HCT116 (cell line): ENCODE data around the gene IPO11. TPM values are rescaled to one million over a fixed set of nuclear protein-coding genes. Genes with fewer than 3 reads are reported as not detected.

Experiments used
- ATAC-seq: fragments of 200-7000 bp; cut with Tn5 transposase; 2 replicates; pipeline ENCODE4 v1.9.1; 2020; ENCODE audit warnings: mild to moderate bottlenecking, moderate library complexity
- BruUV-seq: library from RNA; stranded (reverse); fragments of 400-500 nt; replicated peaks from 2 replicates; lab custom pipeline; 2021; lab: Mats Ljungman, UMichigan
- CTCF ChIA-PET: fragments of 300-600 bp; sonication (Branson Sonifier 250); formaldehyde crosslinking; loops from one replicate; lab custom pipeline; 2021; ENCODE audit warnings: antibody characterized with exemption; lab: Charles Lee
- POLR2A ChIA-PET: fragments of 300-600, 350-600 bp; sonication (Branson Sonifier 250); formaldehyde crosslinking; loops from one replicate; lab custom pipeline; 2021; ENCODE audit warnings: antibody characterized with exemption; lab: Charles Lee
- RAD21 ChIA-PET, 2 experiments: fragments of 300-600 bp; sonication (Branson Sonifier 250); formaldehyde crosslinking; loops; one replicate each; lab custom pipeline; 2023; ENCODE audit warnings: low total read pairs in 2 of 2; ENCODE audit not compliant: uncharacterized antibody in 2 of 2, unreplicated experiment in 2 of 2, low non-redundant PET in 1 of 2; lab: Charles Lee
- DNase-seq: peaks from one replicate; pipeline ENCODE4 v3.0.0-alpha.2; 2010; ENCODE audit warnings: low read depth, low spot score
- H2AFZ ChIP-seq: fragments of 200-600 bp; shearing (Covaris generic), sonication (generic); 2 replicates; pipeline ENCODE4 v1.6.1; 2017; ENCODE audit warnings: low read depth, mixed run types, mixed read lengths, antibody characterized with exemption, low read length; ENCODE audit not compliant: poor library complexity, severe bottlenecking
- H3K27ac ChIP-seq: 2 replicates; pipeline ENCODE4 v1.5.1; 2012; ENCODE audit warnings: low read depth, low read length
- H3K27me3 ChIP-seq: fragments of 200-600 bp; sonication (generic); 2 replicates; pipeline ENCODE4 v1.6.1; 2016; ENCODE audit warnings: mixed run types, low read length, mixed read lengths; ENCODE audit not compliant: insufficient read depth
- H3K36me3 ChIP-seq, 2 experiments: fragments of 200-500 bp in 1 of 2; fragments of 200-600 bp in 1 of 2; sonication (Bioruptor generic) in 1 of 2; sonication (generic) in 1 of 2; 2 replicates each; pipeline versions ENCODE4 v1.5.1 to v1.6.1; 2014 to 2016; ENCODE audit warnings: low read length in 2 of 2, inconsistent platforms in 1 of 2, mixed read lengths in 1 of 2, mixed run types in 1 of 2; ENCODE audit not compliant: insufficient read depth in 2 of 2, control insufficient read depth in 1 of 2
- H3K4me1 ChIP-seq, 2 experiments: fragments of 200-600 bp in 1 of 2; sonication (generic) in 1 of 2; 2 replicates each; pipeline versions ENCODE4 v1.5.1 to v1.6.1; 2012 to 2017; ENCODE audit warnings: low read length in 2 of 2, inconsistent platforms in 1 of 2, mild to moderate bottlenecking in 1 of 2, mixed read lengths in 1 of 2, mixed run types in 1 of 2, moderate library complexity in 1 of 2; ENCODE audit not compliant: insufficient read depth in 2 of 2, control insufficient read depth in 1 of 2
- H3K4me2 ChIP-seq: fragments of 200-600 bp; sonication (generic); 2 replicates; pipeline ENCODE4 v1.6.1; 2017; ENCODE audit warnings: mixed run types, low read length, mixed read lengths
- H3K4me3 ChIP-seq, 2 experiments: fragments of 200-600 bp in 1 of 2; sonication (generic) in 1 of 2; replicated peaks in 1 of 2; 2 replicates each; pipeline ENCODE4 v1.5.1; 2011 to 2016; ENCODE audit warnings: low read length in 2 of 2, control low read depth in 1 of 2, low read depth in 1 of 2, mild to moderate bottlenecking in 1 of 2, mixed read lengths in 1 of 2, mixed run types in 1 of 2
- H3K79me2 ChIP-seq: fragments of 200-600 bp; sonication (generic); 2 replicates; pipeline ENCODE4 v1.6.1; 2017; ENCODE audit warnings: mild to moderate bottlenecking, mixed run types, low read length, moderate library complexity, mixed read lengths; ENCODE audit not compliant: insufficient read depth
- H3K9ac ChIP-seq: fragments of 200-600 bp; sonication (generic); 2 replicates; pipeline ENCODE4 v1.6.1; 2016; ENCODE audit warnings: low read length, mixed read lengths
- H3K9me2 ChIP-seq: fragments of 200-600 bp; sonication (generic), shearing (Covaris generic); 2 replicates; pipeline ENCODE4 v1.6.1; 2017; ENCODE audit warnings: mixed run types, mild to moderate bottlenecking, moderate library complexity; ENCODE audit not compliant: insufficient read depth
- H3K9me3 ChIP-seq, 2 experiments: fragments of 200-500 bp in 1 of 2; fragments of 200-600 bp in 1 of 2; sonication (Bioruptor generic) in 1 of 2; sonication (generic) in 1 of 2; 2 replicates each; pipeline ENCODE4 v1.6.1; 2014 to 2017; ENCODE audit warnings: low read length in 2 of 2, mixed read lengths in 2 of 2, inconsistent platforms in 1 of 2, low read depth in 1 of 2, mild to moderate bottlenecking in 1 of 2, mixed run types in 1 of 2, moderate library complexity in 1 of 2; ENCODE audit not compliant: control insufficient read depth in 1 of 2, insufficient read depth in 1 of 2
- H4K20me1 ChIP-seq: fragments of 200-600 bp; sonication (generic), shearing (Covaris generic); 2 replicates; pipeline ENCODE4 v1.6.1; 2017; ENCODE audit warnings: mixed run types, mild to moderate bottlenecking, moderate library complexity; ENCODE audit not compliant: insufficient read depth
- CEBPB ChIP-seq: IDR thresholded peaks from 2 replicates; pipeline ENCODE4 v1.6.1; 2012; ENCODE audit warnings: low read depth
- ELF1 ChIP-seq: IDR thresholded peaks from 2 replicates; pipeline ENCODE4 v1.6.1; 2012; ENCODE audit warnings: low read depth, borderline replicate concordance
- POLR2A ChIP-seq: IDR thresholded peaks from 2 replicates; pipeline ENCODE4 v1.7.0; 2011; ENCODE audit warnings: borderline replicate concordance; ENCODE audit not compliant: insufficient read depth, insufficient read length; ENCODE audit errors: extremely low read depth
- POLR2AphosphoS5 ChIP-seq: IDR thresholded peaks from 2 replicates; pipeline ENCODE4 v1.6.1; 2011; ENCODE audit warnings: mild to moderate bottlenecking, low read depth, low read length, moderate library complexity
- SIN3A ChIP-seq: IDR thresholded peaks from 2 replicates; pipeline ENCODE4 v1.6.1; 2012; ENCODE audit warnings: low read depth
- SP1 ChIP-seq: IDR thresholded peaks from 2 replicates; pipeline ENCODE4 v1.6.1; 2012; ENCODE audit warnings: low read depth
- intact Hi-C: fragments of 100-400 bp; cut with micrococcal nuclease; formaldehyde crosslinking; loops from 2 replicates; pipeline ENCODE4 v1.10.0; 2022
- total RNA-seq: library from RNA; stranded (reverse); gene quantifications from one replicate; pipeline ENCODE4 v1.2.1, GENCODE V29; 2021; ENCODE audit not compliant: unreplicated experiment
- TF ChIP-seq, protein P1 (sequence below): IDR thresholded peaks from 2 replicates; pipeline ENCODE4 v1.6.1; 2012
- TF ChIP-seq, protein P2 (sequence below): IDR thresholded peaks from 2 replicates; pipeline ENCODE4 v1.6.1; 2012; ENCODE audit warnings: low read depth
- TF ChIP-seq, protein P3 (sequence below): IDR thresholded peaks from 2 replicates; pipeline ENCODE4 v1.6.1; 2012

IPO11 gene
- total RNA-seq, 1 experiment from 2014 or later, result 55.1 TPM

DNA sequence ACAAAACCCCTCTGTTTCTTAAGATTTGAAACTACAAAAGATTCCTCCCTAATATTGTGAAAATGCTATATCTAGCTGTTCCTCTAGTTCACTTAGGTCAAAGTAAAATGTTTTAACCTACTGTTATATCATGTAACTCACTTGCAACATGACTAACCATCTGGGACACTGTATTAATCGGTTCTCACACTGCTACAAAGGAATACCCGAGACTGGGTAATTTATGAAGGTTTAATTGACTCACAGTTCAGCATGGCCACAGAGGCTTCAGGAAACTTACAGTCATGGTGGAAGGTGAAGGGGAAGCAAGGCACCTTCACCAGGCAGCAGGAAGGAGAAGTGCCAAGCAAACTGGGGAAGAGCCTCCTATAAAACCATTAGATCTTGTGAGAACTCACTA is 43.5 kb upstream of the IPO11 start:
- ChIA-PET CTCF (no interaction called here), RAD21 (no interaction called here), POLR2A (no interaction called here)
- Histone ChIP-seq H3K4me3 (no peak overlapping the region), H3K27ac (no peak overlapping the region), H3K9me3 (no peaks in the 10 kb centered on the region), H3K36me3 (peaks cover 4 to 6% of the 10 kb centered on the region in 2 experiments; a peak in 3 of 4 replicates), H2AFZ (no peak overlapping the region), H3K4me1 (peaks cover 0 to 1% of the 10 kb centered on the region in 2 experiments; a peak in 1 of 4 replicates), H3K4me2 (no peak overlapping the region), H3K79me2 (no peaks in the 10 kb centered on the region), H3K27me3 (no peaks in the 10 kb centered on the region), H3K9me2 (no peaks in the 10 kb centered on the region), H3K9ac (no peak overlapping the region), H4K20me1 (no peaks in the 10 kb centered on the region)
- DNase-seq (no peak), ATAC-seq (no peak)
- intact Hi-C loops, result no loop called here
- TF ChIP-seq POLR2AphosphoS5, result no peak
- TF ChIP-seq, protein P1, sequence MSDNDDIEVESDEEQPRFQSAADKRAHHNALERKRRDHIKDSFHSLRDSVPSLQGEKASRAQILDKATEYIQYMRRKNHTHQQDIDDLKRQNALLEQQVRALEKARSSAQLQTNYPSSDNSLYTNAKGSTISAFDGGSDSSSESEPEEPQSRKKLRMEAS, result no peak
- TF ChIP-seq, protein P2, sequence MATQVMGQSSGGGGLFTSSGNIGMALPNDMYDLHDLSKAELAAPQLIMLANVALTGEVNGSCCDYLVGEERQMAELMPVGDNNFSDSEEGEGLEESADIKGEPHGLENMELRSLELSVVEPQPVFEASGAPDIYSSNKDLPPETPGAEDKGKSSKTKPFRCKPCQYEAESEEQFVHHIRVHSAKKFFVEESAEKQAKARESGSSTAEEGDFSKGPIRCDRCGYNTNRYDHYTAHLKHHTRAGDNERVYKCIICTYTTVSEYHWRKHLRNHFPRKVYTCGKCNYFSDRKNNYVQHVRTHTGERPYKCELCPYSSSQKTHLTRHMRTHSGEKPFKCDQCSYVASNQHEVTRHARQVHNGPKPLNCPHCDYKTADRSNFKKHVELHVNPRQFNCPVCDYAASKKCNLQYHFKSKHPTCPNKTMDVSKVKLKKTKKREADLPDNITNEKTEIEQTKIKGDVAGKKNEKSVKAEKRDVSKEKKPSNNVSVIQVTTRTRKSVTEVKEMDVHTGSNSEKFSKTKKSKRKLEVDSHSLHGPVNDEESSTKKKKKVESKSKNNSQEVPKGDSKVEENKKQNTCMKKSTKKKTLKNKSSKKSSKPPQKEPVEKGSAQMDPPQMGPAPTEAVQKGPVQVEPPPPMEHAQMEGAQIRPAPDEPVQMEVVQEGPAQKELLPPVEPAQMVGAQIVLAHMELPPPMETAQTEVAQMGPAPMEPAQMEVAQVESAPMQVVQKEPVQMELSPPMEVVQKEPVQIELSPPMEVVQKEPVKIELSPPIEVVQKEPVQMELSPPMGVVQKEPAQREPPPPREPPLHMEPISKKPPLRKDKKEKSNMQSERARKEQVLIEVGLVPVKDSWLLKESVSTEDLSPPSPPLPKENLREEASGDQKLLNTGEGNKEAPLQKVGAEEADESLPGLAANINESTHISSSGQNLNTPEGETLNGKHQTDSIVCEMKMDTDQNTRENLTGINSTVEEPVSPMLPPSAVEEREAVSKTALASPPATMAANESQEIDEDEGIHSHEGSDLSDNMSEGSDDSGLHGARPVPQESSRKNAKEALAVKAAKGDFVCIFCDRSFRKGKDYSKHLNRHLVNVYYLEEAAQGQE, result no peak
- TF ChIP-seq SP1, result no peak
- no peak for TF ChIP-seq SIN3A
- TF ChIP-seq, protein P3, sequence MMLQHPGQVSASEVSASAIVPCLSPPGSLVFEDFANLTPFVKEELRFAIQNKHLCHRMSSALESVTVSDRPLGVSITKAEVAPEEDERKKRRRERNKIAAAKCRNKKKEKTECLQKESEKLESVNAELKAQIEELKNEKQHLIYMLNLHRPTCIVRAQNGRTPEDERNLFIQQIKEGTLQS, result no peak
- no peak for TF ChIP-seq POLR2A
- no peak for TF ChIP-seq CEBPB
- no peak for TF ChIP-seq ELF1
- BruUV-seq, result no TSS peak
